Effector memory CD4-positive, alpha-beta T cell (primary cell): ENCODE results near the gene SMIM11.
"Not testable (repeated sequence)": the region's sequence is repeated elsewhere in the genome, so short reads cannot be mapped to it uniquely, and the experiment has no call there.

ENCODE experiments used
- DNase-seq, 3 donors: peaks; one replicate each; pipeline ENCODE4 v3.0.0-alpha.2; 2020
- H3K27ac ChIP-seq: 2 replicates; pipeline ENCODE4 v1.7.0; 2013; ENCODE audit warnings: mild to moderate bottlenecking, low read length, moderate library complexity; ENCODE audit not compliant: insufficient read depth, poor library complexity, severe bottlenecking
- H3K27me3 ChIP-seq: replicated peaks from 2 replicates; pipeline ENCODE4 v1.7.0; 2013; ENCODE audit warnings: mild to moderate bottlenecking, low read length; ENCODE audit not compliant: insufficient read depth, control insufficient read depth, poor library complexity, severe bottlenecking
- H3K36me3 ChIP-seq: 2 replicates; pipeline ENCODE4 v1.7.0; 2013; ENCODE audit warnings: mild to moderate bottlenecking, low read length, moderate library complexity; ENCODE audit not compliant: control insufficient read depth, insufficient read depth
- H3K4me1 ChIP-seq: 2 replicates; pipeline ENCODE4 v1.7.0; 2013; ENCODE audit warnings: low read length, mild to moderate bottlenecking; ENCODE audit not compliant: control insufficient read depth, insufficient read depth, poor library complexity, severe bottlenecking
- H3K4me3 ChIP-seq: 2 replicates; pipeline ENCODE4 v1.7.0; 2013; ENCODE audit warnings: low read length, low read depth, mild to moderate bottlenecking; ENCODE audit not compliant: insufficient read depth, poor library complexity, severe bottlenecking
- H3K9me3 ChIP-seq: 2 replicates; pipeline ENCODE4 v1.7.0; 2013; ENCODE audit warnings: mild to moderate bottlenecking, low read length, moderate library complexity; ENCODE audit not compliant: control insufficient read depth

The SMIM11 gene

GRCh38 chr21:34365809-34366208 is 9.5 kb upstream of the SMIM11 start:
- Histone ChIP-seq H3K9me3 (no peaks in the 10 kb centered on the region), H3K27ac (no peak overlapping the region), H3K27me3 (no peaks in the 10 kb centered on the region), H3K4me1 (no peaks in the 10 kb centered on the region), H3K36me3 (no peaks in the 10 kb centered on the region), H3K4me3 (no peak overlapping the region)
- no peak for DNase-seq

DNA sequence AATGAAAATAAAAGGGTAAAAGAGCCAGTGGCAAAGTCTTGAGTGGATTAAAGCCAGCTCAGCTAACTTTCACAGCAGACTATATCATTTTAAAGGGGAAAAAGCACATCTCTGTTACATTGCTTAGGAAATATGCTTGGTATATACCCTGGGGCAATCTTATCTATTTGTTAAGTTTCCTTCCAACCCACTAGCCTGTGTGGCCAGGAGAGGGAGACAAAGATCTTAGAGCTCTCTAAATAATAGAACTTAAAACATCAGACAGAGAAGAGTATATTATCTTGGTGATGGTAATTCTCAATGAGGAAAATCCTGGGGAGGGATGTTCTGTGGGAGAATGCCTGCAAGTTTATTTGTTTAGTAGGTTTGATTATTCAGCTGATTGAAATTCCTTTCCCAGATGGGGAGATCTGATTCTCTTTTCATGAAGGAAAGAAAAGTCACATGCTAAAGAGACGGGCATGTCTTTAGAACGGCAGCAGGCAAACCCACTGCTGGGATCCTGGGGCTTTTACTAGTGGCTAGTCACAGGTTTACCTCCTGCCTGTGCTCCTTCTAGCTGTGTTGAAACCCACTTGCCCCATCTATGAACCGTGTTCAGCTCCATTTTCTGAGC is 7.9 kb upstream of the SMIM11 start:
- Histone ChIP-seq H3K9me3 (no peaks in the 10 kb centered on the region), H3K4me3 (no peak overlapping the region), H3K4me1 (no peaks in the 10 kb centered on the region), H3K27ac (no peak overlapping the region), H3K36me3 (no peaks in the 10 kb centered on the region), H3K27me3 (no peaks in the 10 kb centered on the region)
- DNase-seq: peak in 1 of 3 donors; percentile 9

DNA sequence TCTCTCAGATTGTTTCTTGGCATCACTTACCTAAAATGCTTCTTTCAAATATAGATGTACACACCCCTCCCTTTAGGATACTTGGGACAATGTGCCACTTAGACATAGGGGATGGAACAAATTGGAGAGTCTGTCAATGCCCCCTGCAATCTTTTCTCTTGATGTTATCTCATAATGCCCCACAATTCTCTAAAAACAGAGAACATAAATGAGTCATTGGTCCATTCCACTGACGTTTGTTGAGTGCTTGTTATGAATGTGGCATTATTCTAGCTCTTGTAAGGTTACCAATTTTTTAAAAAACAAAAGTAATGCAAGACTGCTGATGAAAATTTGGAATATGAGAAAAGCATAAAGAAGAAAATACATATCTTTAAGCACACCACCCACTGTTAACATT is 5.6 kb upstream of the SMIM11 start:
- Histone ChIP-seq H3K9me3 (no peaks in the 10 kb centered on the region), H3K27me3 (no peaks in the 10 kb centered on the region), H3K27ac (no peak overlapping the region), H3K36me3 (no peaks in the 10 kb centered on the region), H3K4me3 (no peak overlapping the region), H3K4me1 (no peaks in the 10 kb centered on the region)
- no peak for DNase-seq

DNA sequence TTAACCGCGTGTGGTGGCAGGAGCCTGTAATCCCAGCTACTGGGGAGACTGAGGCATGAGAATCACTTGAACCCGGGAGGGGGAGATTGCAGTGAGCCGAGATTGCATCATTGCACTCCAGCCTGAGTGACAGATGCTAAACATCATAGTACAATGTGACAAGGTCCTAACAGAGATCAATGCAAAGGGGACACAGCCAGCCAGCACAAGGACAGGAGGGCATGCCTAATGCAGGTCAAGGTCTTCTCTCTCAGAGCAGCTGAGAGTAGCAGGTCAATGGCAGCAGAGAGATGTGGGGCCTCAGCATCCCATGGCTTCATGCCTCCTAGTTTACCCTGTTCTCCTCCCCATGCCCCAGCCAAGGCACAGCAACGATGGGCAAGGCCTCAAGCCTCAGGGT is 3.0 kb upstream of the SMIM11 start:
- Histone ChIP-seq H3K4me3 (no peak overlapping the region), H3K36me3 (no peaks in the 10 kb centered on the region), H3K4me1 (no peaks in the 10 kb centered on the region), H3K27ac (no peak overlapping the region), H3K27me3 (no peaks in the 10 kb centered on the region), H3K9me3 (no peaks in the 10 kb centered on the region)
- no peak for DNase-seq

DNA sequence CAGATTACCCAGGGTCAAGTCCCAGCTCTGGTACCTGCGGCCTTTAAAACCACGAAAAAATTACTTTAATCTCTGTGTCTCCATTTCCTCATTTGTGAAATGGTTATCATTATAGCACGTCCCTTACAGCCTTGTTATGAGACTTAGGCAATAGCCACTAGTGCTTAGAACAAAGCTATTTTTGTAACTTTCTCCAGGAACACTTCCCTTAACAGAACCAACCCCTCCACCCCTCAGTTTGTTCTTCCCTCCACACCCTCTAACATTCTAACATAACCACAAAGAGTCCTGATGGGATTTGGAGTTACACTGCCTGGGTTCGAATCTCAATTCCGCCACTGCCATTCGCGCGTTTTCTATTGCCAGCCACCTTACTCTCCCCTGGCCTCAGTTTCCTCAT is 845 bp upstream of the SMIM11 start:
- not testable (repeated sequence) for H3K27ac ChIP-seq, H3K9me3 ChIP-seq

DNA sequence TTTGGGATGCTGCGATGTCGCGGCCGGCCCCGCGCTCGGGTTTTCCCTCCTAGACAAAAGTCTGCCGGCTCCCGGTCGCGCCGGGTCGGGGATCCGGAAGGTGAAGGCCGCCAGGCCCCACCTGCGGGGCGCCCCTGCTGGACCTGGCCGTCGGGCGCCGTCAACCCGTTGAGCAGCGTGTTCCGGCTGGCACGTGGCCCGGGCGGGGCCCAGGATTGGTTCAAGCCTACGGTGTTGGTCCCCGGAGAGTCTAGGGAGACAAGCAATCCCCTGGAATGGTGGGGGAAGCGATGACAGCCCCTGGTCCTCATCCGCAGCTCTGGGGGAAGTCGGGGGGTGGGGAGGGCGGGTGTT is 289 bp downstream of the SMIM11 start:
- H3K4me1 ChIP-seq, H3K27ac ChIP-seq, H3K4me3 ChIP-seq, DNase-seq, H3K27me3 ChIP-seq, H3K36me3 ChIP-seq, H3K9me3 ChIP-seq: not testable (repeated sequence)

More for the DNA sequence above, 845 bp upstream of the SMIM11 start:
- DNase-seq, H3K36me3 ChIP-seq, H3K4me3 ChIP-seq, H3K27me3 ChIP-seq, H3K4me1 ChIP-seq: not testable (repeated sequence)

DNA sequence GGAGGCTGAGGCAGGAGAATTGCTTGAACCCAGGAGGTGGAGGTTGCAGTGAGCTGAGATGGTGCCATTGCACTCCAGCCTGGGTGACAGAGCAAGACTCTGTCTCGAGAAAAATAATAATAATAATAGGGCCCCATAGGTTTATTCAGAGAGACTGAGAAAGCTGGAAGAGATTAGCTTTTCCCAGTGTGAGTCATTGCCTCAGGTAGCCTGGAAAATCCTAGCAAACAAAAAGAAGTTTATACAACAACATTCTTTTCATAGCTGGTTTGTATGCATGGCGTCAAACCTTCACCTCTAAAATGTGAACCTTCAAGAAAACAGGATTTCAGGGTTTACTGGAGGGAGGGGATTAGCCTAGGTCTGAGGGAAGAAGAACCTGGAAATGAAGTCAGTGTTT is 7.8 kb downstream of the SMIM11 start:
- not testable (repeated sequence) for H3K9me3 ChIP-seq, H3K27me3 ChIP-seq, H3K4me1 ChIP-seq

GRCh38 chr21:34383724-34384415 is 8.6 kb downstream of the SMIM11 start:
- not testable (repeated sequence) for H3K9me3 ChIP-seq, H3K27ac ChIP-seq, H3K4me1 ChIP-seq, DNase-seq, H3K27me3 ChIP-seq, H3K4me3 ChIP-seq, H3K36me3 ChIP-seq

More for the DNA sequence above, 7.8 kb downstream of the SMIM11 start:
- not testable (repeated sequence) for H3K4me3 ChIP-seq, H3K27ac ChIP-seq, DNase-seq, H3K36me3 ChIP-seq

DNA sequence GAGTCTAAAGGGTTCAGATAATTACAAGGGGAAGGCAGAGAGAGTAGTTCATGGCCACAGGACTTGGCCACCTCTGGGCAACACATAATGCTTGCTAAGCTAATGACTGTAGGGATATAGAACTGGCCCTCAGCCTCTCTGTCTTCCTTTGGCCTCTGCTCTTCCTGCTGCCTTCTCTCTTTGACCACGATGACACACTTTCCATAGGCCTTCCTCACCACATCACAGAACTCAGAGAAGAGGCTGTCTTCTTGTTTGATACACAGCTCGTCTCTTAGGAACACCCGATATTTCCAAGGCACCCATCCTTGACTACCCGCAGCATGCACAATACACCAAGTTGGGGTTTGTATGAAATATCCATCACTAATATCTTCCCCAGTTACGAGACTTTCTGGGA is 25.2 kb downstream of the SMIM11 start:
- H3K36me3 ChIP-seq, H3K9me3 ChIP-seq, H3K4me1 ChIP-seq, H3K4me3 ChIP-seq, H3K27me3 ChIP-seq, H3K27ac ChIP-seq, DNase-seq: not testable (repeated sequence)

DNA sequence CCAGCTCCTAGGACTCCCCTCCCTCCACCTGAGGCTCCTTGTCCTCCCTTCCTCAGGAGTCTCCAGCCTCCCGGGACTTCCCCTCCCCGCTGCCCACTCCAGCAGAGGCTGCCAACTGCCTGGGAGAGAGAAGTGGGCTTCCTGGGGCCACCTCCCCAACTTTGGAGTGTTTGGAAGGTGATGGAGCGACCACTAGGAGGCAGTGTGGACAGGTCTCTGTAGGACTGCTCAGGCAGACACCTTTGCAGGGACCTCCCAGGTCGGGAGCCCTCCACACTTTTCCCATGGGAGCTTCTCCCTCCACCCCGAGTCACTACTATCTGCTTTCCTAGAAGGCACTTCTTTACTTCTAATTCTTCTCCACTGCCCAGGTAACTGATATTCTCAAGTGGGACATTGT is 29.4 kb downstream of the SMIM11 start:
- H3K27me3 ChIP-seq, H3K4me1 ChIP-seq, DNase-seq, H3K4me3 ChIP-seq, H3K27ac ChIP-seq, H3K9me3 ChIP-seq, H3K36me3 ChIP-seq: not testable (repeated sequence)
